AG10803 (cell line): ENCODE data around the gene SIL1.
"Not testable (repeated sequence)": the region's sequence is repeated elsewhere in the genome, so short reads cannot be mapped to it uniquely, and the experiment has no call there.

ENCODE experiments used
- DNase-seq: peaks from one replicate; pipeline ENCODE4 v3.0.0; 2010; ENCODE audit warnings: low read depth
- H3K4me3 ChIP-seq: 2 replicates; pipeline ENCODE4 v1.5.1; 2011; ENCODE audit warnings: mild to moderate bottlenecking, low read length, control low read depth
- CTCF ChIP-seq: conservative IDR thresholded peaks from 2 replicates; pipeline ENCODE4 v1.5.1; 2011; ENCODE audit warnings: mild to moderate bottlenecking, low read length, control low read depth, inconsistent platforms

SIL1 gene

GRCh38 chr5:139181835-139182452, 16.2 kb downstream of the SIL1 start:
- no peak overlapping the region for H3K4me3 ChIP-seq
- no peak for TF ChIP-seq CTCF
- DNase-seq = peak; percentile 59

GRCh38 chr5:139181322-139181730, 16.8 kb downstream of the SIL1 start:
- TF ChIP-seq CTCF = no peak
- DNase-seq = peak; percentile 71
- H3K4me3 ChIP-seq = no peak overlapping the region

GRCh38 chr5:139180850-139181249, 17.3 kb downstream of the SIL1 start:
- no peak overlapping the region for H3K4me3 ChIP-seq
- DNase-seq = no peak
- TF ChIP-seq CTCF = no peak

GRCh38 chr5:139179778-139180513, 18.2 kb downstream of the SIL1 start:
- not testable (repeated sequence) for H3K4me3 ChIP-seq, DNase-seq

GRCh38 chr5:139178935-139179334, 19.2 kb downstream of the SIL1 start:
- DNase-seq = no peak
- TF ChIP-seq CTCF = no peak
- no peak overlapping the region for H3K4me3 ChIP-seq

GRCh38 chr5:139178589-139178917, 19.6 kb downstream of the SIL1 start:
- no peak overlapping the region for H3K4me3 ChIP-seq
- no peak for DNase-seq
- TF ChIP-seq CTCF = no peak

- DNase-seq = no peak
- no peak overlapping the region for H3K4me3 ChIP-seq
- no peak for TF ChIP-seq CTCF
Observed at GRCh38 chr5:139177809-139178588, 20.2 kb downstream of the SIL1 start.

- not testable (repeated sequence) for H3K4me3 ChIP-seq, DNase-seq
Observed at GRCh38 chr5:139177281-139177680, 20.9 kb downstream of the SIL1 start.

- DNase-seq, H3K4me3 ChIP-seq: not testable (repeated sequence)
Observed at GRCh38 chr5:139174382-139174781, 23.8 kb downstream of the SIL1 start.
